ENCODE data around the gene ARSG. TPM values are rescaled to one million over a fixed set of nuclear protein-coding genes. Genes with fewer than 3 reads are reported as not detected.

ARSG gene
- total and polyA plus RNA-seq, 10 of the 15 experiments (the other 5 are each of a cell fraction or from before 2014, with no cell fraction given) = 2.9 to 13.5 (median 7.6) TPM

GRCh38 chr17:68457168-68457538, 165.9 kb downstream of the ARSG start, which contains the start of gene WIPI1 (continued):
- TF ChIP-seq FOXM1 (IDR thresholded peaks at IDR 0.05; ENCODE audit: low read depth, low read length) (no peak), RCOR1 (conservative IDR thresholded peaks at IDR 0.05; ENCODE audit: low read depth, low read length) (no peak), TCF12 (IDR thresholded peaks at IDR 0.05; ENCODE audit: low read depth, low read length) (no peak), POLR2A (IDR thresholded peaks at IDR 0.05; ENCODE audit: low read depth, low read length) (peak; percentile 77), CUX1 (IDR thresholded peaks at IDR 0.05; ENCODE audit: insufficient replicate concordance, low read depth, low read length) (no peak), RAD51 (IDR thresholded peaks at IDR 0.05) (no peak)
